HG03039 (cell line): ENCODE data around the gene NBPF3.

Source experiments
- ATAC-seq: cut with Tn5 transposase; IDR thresholded peaks from one replicate; pipeline ENCODE4 v1.9.1; 2021; ENCODE audit warnings: mild to moderate bottlenecking, moderate library complexity; ENCODE audit not compliant: unreplicated experiment

NBPF3 gene

DNA sequence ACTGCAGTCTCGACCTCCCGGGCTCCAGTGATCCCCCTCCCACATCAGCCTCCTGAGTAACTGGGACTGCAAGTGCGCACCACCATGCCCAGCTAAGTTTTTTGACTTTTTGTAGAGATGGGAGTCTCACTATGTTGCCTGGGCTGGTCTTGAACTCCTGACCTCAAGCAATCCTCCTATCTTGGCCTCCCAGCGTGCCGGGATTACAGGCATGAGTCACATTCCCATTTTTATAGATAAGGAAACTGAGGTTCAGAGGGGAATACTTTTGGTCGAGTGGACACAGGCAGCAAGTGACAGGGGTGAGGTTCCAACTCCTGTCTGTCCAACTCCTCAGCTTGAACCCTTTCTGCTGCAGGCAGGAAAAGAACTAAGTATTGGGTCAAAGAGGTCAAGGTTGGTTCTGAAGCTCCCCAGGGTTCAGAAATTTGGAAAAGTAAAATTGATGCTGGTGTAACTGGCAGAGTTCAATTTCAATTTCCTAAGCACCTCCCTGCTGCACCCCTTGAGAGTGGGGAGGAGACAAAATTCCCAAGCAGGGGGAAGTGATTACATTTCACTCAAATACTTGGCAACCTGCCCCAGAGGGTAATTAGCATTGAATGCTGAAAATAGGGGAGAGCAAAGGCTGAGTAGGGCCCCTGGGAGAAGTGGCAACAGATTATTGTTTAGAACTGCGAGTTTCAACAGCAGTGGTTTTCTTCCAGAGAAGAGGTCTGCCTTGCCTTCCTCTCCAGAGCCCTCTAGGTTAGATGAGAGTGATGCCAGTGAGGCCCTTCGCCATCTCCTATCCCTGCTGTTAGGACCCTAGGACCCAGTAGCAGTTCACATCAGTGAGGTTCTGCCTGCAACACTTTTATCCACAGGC is 51.8 kb downstream of the NBPF3 start:
- no peak for ATAC-seq

DNA sequence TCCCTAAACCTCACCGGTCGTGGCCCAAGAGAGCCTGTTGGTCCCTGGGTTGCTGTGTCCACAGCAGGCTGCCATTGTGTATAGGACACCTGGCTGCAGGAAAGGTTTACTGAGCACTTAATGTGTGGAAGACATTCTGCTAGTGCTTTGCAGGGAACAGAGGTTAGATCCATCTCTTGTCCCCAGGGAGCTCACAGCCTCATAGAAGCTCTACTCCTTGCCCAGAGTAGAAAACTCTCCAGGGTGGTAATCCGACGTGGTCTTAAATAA is 52.4 kb downstream of the NBPF3 start:
- no peak for ATAC-seq

DNA sequence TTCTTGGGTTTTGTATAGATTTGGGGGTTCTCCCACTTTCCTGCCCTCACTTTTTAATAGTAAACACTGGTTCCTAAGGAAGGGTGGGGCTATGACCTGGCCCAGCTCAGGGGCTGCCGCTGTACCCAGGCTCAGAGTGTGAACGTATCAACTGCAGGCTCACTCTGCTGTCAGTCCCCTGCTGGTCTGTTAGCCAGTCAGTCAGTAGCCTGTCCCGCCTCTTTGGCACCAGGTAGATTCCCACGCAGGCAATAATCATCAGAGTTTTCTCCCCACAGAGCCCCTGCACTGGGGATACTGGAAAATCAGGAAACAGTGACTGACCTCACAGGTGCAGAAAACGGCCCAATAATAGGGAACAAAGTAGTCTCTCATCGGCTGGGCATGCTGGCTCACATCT is 54.3 kb downstream of the NBPF3 start:
- no peak for ATAC-seq

DNA sequence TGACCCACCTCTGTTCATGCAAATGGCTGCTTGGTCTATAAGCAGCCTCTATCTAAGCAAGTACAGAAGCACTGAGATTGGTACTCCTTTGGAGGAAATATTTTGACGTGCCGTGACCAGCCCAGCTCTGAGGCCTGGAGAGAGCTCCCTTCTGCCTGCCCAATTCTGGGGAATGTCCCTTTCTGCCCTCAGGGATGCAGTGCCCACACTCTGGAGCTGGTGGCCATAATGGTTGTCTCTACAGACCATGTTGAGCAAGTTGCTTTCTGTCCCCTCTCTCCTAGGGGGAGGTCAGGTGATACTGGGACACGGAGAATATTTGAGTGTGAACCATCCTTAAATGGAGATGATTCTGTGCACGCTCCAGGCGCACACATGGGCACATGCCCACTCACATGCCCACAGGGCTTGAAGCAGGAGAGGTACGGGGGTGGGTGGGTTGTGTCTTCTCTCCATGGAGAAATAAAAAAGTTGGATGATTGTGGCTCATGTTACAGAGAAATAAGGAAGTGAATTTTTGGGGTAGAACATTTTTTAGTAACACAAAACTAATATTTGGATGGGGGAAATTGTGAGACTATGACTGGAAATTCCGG is 55.4 kb downstream of the NBPF3 start:
- no peak for ATAC-seq

DNA sequence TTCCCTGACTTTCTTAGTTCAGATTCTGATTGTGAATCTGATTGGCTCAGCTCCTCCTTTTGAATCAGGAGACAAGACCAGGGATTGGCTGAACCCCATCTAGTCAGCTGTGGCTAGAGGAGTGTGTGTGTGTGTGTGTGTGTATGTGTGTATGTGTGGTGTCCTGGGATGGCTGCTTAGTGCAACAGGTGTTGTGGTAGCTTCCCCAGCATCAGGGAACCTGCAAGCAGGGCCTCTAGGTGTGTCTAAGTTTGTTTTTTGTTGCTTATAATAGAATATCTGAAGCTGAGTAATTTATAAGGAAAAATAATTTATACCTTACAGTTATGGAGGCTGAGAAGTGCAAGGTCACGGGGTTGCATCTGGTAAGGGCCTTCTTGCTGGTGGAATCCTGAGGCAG is 56.1 kb downstream of the NBPF3 start:
- no peak for ATAC-seq

DNA sequence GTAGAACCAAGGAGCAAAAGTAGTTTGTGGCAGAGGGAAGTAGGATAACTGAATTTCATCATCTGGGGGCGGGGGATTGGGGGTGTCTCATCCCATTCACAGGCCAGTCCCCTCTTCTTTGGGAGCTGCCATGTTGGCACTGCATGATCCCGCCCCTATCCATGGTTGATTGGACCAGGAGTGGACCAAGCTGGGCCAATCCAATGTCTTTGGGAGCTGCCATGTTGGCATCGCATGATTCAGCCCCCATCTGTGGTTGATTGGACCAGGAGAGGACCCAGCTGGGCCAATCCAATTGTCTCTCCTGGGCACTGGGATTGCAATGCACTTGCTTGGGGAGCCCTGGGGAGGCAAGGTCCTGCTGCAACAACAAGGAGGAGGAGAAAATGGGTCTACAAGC is 56.9 kb downstream of the NBPF3 start:
- no peak for ATAC-seq

DNA sequence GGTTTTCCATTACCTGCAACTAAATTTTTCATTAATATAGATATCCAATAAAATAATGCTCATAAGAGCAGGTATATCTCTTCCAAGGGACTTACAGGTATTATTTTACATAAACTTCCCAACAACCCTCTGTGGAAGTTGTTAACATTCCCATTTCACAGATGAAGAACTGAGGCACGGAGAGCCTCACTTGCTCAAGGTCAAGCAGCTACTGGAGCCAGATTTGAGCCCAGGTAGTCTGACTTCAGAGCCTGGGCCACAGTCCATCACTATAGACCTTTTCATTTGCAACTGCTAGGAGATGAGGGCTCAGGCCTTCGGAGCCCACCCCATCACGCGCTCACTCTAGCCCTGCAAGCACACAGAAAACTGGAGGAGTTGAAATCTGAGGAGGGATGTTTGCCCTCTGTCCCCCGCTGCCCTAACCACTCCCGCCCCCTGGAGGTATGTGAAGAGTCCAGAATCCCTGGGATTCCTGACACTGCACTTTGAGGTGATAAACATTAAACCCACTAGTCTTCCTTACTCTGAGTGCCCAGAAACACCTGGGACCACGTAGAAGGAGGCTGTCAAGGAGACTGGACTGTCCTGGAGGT is 57.6 kb downstream of the NBPF3 start:
- no peak for ATAC-seq

DNA sequence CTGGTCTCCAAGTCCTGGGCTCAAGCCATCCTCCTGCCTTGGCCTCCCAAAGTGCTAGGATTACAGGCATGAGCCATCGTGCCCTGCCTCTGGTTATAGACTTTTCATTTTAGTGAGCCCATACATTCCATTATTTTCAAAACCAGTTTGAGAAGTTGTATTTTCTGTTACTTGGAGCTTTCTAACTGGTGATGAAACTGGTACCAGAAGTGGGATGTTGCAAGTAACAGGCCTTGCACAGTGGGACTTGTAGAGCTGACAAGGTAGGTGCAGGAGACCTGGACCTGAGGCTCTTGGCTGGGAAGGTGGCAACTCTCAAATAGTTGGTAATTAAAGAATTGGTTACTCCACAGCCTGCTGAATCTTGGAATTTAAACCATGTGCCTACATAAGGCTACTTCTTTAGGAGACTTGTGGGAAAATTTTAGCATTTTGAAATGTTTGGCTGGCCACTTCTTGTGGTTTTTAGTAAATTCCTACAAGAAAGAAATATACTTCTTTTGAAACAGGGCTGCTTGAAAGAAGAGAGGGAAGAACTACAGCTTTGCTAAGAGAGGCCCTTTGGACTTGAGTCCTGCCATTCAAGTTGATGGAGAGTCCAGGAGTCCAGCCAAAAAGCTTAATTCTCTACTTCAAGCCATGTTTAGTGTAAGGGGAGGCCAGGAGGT is 59.5 kb downstream of the NBPF3 start:
- no peak for ATAC-seq

DNA sequence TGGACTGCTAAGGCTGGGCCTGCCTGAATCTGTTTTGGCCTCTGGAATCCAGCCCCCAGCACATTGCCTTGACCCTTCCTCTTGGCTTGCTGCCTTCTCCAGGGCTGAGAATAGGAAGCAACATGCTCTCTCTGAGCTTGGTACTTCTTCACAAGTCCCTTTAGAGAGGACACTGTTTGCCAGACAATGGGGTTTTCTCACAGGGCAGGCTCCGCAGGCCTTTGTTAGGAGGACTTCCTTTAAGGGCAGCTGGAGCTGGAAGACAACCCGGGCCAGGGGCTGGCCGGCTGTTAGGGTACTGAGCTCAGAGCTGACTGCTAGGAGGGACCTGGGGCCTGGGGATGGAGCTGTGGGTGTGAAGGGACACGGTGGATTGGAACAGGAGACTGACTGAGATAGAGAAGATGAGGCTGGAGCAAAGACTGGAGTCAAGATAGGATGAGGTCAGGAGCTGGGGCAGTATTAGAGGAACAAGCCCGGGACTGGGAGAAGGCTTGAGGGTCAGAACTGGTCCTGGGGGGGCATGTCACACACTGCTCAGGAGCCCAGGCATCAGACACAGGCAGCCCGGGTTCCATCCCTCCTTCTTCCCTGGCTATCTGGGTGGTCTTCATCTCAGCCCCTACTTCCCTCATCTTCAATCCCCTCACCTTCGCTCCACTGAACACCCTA is 63.9 kb downstream of the NBPF3 start:
- ATAC-seq, result no peak

DNA sequence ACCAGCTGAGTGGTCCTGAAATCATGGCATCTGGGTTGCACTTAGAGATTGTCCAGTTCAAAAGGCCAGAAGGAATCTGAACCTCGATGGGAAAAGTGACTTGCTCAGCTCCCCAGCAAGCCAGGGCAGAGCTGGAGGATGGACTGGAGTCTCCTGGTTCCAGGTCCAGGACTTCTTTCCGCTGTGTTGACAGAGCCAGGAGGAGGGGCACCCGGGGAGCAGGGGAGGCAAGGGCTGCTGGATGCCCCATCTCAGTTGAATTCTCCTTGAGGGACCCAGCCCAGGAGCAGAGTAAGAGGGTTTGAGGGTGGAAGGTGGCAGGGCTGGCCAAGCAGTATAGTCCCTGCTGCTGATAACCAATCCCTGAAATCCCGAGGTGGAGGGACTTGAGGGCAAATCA is 66.9 kb downstream of the NBPF3 start:
- no peak for ATAC-seq

DNA sequence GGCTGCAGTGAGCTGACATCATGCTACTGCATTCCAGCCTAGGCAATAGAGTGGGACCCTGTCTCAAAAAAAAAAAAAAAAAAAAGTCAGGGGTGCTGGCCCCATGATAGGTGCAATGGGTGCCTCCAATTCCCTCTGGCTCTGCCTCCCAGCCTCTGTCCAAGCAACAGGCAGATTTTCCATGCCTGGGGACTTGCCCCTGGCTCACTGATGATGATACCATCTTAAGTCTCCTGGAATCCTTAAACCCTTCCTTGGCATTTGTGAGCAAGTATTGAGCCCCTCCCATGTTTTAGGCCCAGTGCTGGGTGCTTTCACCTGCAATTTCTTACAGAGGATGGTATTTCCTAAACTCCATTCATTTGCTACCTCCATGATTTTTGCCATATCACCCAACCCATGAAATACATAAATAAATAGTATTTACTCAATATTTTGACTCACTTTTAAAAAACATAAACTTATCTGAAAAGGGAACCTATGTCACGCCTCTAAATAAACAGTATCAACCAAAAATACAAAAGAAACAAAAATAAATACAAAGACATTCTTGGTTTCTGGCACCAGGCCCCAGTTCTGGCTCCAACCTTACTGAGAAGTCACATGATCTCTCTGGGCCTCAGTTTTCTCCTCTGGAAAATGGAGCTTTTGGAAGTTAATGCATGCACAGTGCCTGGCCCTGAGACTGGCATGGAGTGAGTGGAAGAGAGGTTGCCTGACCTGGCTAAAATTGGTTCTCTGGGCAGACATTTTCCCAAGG is 67.8 kb downstream of the NBPF3 start:
- ATAC-seq, result no peak

DNA sequence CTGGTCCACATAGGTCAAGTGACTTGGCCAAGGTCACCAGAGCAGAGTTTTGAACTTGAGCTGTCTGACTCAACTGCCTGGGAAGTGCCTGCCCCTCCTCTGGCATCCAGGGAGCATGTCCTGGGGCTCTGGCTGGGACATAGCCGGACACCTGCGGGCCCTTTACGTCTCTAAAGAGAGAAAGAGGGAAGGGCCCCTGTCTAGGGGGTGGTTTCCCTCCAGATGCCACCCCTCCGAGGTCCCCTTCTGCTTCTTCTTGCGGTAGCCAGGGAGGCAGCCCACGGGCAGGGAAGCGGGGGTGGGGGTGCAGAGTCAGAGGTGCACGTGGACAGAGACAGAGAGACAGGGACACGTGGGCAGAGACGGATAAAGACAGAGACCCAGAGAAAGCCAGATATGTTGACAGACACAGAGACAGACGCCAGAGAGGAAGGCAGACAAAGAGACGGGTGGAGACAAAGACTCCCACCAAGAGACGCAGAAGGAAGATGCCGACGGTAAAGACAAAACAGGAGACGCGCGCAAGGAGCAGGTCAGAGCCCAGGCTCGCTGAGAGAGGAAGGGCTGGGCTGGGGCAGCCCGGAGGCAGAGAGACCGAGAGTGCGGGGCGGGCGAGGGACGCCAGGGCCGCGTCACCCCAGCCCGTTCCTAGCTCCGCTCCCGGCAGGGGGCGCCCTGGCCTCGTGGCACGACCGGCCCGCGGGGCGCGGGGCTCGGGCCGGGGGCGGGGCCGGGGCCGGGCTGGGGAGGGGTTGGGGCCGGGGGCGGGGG is 68.8 kb downstream of the NBPF3 start:
- ATAC-seq, result no peak

DNA sequence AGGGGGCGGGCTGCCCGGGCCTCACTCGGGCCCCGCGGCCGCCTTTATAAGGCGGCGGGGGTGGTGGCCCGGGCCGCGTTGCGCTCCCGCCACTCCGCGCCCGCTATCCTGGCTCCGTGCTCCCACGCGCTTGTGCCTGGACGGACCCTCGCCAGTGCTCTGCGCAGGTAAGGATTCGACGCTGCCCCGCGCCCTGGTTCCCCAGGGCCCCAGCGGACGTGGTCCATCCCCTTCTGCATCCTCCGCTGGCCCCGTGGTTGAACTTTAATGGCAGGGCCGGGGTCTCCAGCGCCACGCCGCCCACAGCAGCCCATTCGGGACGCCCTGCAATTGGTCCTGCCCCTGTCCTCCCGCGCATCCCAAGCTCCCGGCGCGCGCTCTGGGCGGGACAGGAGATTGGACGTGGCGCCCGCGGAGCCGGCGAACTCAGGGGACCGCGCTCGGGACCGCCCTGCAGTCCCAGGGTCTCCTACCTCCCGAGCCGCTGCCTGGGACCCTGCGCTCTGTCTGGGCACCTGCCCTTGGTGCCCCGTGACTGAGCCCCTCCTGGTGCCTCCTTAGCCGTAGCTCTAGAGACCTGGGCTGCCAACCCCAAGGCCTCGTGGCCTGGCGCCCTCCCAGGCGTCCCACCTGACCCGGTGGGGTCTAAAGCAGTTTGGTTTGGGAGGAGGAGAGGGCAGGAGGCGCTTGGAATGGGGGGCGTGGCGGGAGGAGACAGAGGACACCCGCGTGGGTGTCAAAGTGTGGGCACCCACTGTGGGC is 69.6 kb downstream of the NBPF3 start, which contains the start of gene ALPL:
ALPL (plus strand) TSS at position 73 of the 762 bp plus-strand sequence. CDS start 44,659 bp downstream, outside the sequence.
- ATAC-seq, result no peak

DNA sequence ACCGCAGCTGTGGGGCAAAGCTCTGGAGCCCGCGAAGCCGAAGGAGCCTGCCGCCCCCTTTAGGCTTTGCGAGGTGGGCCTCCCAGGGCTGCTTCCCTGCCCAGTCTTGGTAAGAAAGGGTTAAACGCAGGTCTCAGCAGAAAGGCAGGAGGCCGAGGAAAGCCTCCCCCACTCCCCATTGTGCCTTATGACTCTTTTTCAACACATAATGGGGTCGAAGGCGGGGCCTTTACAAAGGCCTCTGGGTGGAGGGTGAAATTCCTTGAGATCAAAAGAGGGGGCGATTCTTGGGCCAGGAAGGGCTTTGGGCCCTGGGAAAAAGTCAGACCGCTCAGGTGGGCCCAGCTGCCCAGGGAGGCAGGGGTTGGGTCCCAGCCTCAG is 70.2 kb downstream of the NBPF3 start:
- no peak for ATAC-seq

DNA sequence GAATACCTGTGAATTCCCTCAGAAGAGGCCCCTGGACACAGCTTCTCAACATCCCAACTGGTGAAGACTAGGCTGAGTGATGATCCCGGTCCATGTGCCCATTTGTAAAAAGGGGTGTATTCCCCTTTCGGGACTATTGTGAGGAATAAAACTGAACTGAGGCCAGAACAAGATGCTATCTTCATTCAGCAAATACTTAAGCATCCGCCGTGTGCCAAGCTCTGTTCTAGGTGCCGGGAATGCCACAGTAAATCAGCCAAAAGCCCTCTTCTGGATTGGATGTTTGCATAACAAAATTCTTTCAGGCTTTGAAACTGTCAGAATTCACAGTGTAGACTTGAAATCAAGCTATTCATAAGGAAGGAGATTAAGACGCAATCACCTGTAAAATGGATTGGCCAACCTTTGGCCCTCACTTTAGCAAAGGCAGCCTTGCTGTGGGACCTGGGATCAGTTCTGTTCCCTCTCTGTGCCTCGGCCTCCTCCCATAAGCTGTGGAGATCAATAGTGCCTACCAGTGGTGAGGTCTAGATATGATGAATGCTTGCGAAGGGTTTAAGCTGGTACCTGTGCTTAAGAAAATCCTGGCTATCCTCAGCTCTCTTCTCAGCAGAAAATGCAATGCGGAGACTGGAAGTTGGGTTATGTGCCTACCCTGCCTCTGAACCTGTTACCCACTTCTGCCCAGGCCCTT is 71.1 kb downstream of the NBPF3 start:
- no peak for ATAC-seq

DNA sequence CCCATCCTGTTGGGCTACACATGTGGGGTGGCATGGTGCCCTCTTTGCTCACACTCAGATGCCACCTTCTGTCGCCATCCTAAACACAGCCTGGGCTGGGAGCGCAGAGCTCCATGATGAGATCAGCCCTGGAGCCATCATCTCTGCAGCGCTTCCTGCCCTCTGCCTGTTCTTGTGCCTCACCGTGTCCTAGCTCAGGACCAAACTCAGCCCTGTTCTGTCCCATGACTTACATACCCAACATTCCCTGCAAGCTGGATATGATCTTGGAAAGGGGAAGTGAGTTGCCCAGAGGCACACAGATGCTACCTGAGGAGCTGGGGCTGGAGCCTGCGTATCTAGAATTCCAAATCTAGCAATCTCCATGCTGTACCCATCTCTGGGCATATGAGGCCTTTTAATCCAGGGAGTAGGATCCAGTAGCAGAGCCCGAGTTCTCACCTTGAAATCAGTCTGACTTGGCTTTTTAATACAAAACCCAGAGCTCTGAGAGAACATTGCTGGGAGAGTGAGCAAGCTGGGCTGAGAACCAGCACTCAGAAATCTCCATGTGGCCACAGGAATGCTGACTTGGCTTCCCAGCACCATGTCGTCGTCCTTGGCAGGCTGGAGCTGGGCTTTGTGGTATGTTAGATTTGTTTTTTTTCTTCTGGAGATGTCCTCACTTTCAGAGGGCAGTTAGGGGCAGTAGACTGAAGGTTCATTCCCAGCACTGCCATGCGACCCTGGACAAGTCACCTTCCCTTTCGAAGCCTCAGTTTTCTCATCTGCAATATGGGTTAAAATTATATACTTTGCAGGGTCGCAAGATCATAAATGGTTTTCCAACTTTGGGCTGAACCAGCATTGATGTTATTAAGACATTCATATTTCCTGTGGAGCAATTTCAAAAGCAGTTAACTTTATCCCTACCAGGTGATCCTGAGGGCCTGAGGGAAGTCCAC is 71.9 kb downstream of the NBPF3 start:
- no peak for ATAC-seq

DNA sequence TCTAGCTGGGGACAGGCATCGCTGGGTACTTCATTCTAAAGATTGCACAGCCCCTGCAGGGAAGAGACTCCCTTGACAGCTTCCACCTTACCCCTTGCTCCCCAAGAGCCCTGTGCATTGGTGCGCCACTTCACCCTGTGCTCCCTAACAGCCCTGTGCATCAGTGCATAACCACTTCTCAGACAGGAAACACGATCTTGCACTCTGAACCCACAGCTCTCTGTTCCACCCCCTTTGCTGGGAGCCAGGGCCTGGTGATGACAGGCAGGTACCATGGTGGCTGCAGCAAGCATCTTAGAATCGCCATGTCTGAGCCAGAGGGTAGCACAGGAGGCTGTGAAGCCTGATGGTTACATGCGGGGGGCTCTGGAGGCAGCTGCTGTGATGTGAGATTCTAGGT is 74.3 kb downstream of the NBPF3 start:
- no peak for ATAC-seq
